Endothelial cell of umbilical vein (primary cell): ENCODE measurements around the gene MED12.

Experiments used
- CTCF ChIP-seq, 2 donors: IDR thresholded peaks; 1 replicate in 1 of 2; 2 replicates in 1 of 2; pipeline ENCODE4 v1.5.1; 2011; ENCODE audit warnings: low read length in 2 of 2, mild to moderate bottlenecking in 2 of 2, moderate library complexity in 2 of 2, control low read depth in 1 of 2, inconsistent platforms in 1 of 2, low read depth in 1 of 2; ENCODE audit not compliant: insufficient read depth in 1 of 2; ENCODE audit errors: extremely low read depth in 1 of 2
- EZH2 ChIP-seq: IDR thresholded peaks from 2 replicates; pipeline ENCODE4 v1.6.1; 2012; ENCODE audit warnings: borderline replicate concordance, low read depth, mild to moderate bottlenecking, moderate library complexity, low read length, inconsistent platforms; ENCODE audit not compliant: severe bottlenecking
- FOS ChIP-seq: IDR thresholded peaks from 2 replicates; pipeline ENCODE4 v1.6.1; 2011; ENCODE audit warnings: mild to moderate bottlenecking, low read length, moderate library complexity, borderline replicate concordance; ENCODE audit not compliant: insufficient read depth
- GATA2 ChIP-seq: IDR thresholded peaks from 2 replicates; pipeline ENCODE4 v1.7.0; 2011; ENCODE audit warnings: low read depth, mild to moderate bottlenecking, moderate library complexity, mixed read lengths, low read length; ENCODE audit not compliant: insufficient read length, insufficient read depth
- JUN ChIP-seq: IDR thresholded peaks from 2 replicates; pipeline ENCODE4 v1.6.1; 2011; ENCODE audit warnings: borderline replicate concordance, low read depth; ENCODE audit not compliant: insufficient read length, insufficient read depth
- MAX ChIP-seq: IDR thresholded peaks from 2 replicates; pipeline ENCODE4 v1.6.1; 2011; ENCODE audit not compliant: insufficient read depth, insufficient read length
- MYC ChIP-seq: IDR thresholded peaks from one replicate; pipeline ENCODE4 v1.6.1; 2011; ENCODE audit warnings: mild to moderate bottlenecking, low read depth, low read length
- POLR2A ChIP-seq: IDR thresholded peaks from 2 replicates; pipeline ENCODE4 v1.6.1; 2012; ENCODE audit warnings: low read depth, mild to moderate bottlenecking, control low read depth, low read length
- POLR2AphosphoS5 ChIP-seq: IDR thresholded peaks from 2 replicates; pipeline ENCODE4 v1.6.1; 2012; ENCODE audit warnings: low read depth, mild to moderate bottlenecking, control low read depth, low read length, moderate library complexity; ENCODE audit not compliant: insufficient read depth

GRCh38 chrX:71178908-71179307, 60.5 kb downstream of the MED12 start:
- TF ChIP-seq CTCF (IDR thresholded peaks at IDR 0.05; ENCODE audit: extremely low read depth in 1 of 2, insufficient read depth in 1 of 2, low read depth in 1 of 2, low read length in 2 of 2) (peak; percentile 44 to 63), POLR2A (no peak), POLR2AphosphoS5 (no peak), EZH2 (no peak), MAX (no peak), FOS (no peak), JUN (no peak), GATA2 (no peak), MYC (no peak)
